GM21390 (cell line): ENCODE results near the gene TEP1.

Experiments used
- ATAC-seq: cut with Tn5 transposase; IDR thresholded peaks from one replicate; pipeline ENCODE4 v1.9.1; 2021; ENCODE audit not compliant: unreplicated experiment

The TEP1 gene

DNA sequence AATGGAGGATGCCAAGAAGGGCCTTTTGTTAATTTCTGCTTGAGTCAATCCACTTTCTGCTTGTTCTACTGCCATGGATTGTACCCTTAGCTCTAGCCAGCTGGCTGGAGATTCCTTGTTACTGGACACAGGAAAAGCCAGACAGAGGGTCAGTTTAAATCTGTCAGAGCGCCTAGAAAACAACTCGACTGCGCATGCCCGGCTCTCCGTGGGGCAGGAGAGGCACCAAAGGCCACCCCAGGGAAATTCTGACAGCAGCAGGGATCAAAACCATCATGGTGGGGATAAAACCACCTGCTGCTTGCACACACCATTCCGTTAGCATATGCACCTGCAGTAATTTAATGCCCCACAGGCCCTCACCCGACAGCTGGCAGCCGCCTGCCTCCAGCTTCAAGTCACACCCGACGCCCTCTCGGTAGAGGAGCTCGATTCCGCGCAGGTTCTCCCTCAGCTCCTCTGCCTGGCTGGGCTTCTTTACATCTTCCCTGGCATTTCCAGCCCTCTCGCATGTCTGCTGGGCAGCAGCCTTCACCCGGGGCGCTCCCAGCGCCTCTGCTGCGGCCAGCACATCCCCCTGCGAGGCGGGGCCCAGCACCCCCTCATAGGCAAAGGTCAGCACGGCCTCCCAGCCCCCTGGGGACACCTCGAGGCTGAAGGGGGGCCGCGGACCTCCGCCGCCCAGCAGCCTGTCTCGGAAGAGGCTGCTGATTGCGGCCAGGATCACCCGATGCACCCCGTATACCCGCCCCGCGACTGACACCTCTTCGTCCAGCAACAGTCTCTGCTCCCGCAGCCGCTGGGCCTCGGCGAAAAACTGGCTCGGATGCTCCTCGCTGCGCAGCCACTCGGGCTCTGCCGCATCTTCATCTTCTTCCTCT lies 21.6 kb upstream of the TEP1 start:
- no peak for ATAC-seq

DNA sequence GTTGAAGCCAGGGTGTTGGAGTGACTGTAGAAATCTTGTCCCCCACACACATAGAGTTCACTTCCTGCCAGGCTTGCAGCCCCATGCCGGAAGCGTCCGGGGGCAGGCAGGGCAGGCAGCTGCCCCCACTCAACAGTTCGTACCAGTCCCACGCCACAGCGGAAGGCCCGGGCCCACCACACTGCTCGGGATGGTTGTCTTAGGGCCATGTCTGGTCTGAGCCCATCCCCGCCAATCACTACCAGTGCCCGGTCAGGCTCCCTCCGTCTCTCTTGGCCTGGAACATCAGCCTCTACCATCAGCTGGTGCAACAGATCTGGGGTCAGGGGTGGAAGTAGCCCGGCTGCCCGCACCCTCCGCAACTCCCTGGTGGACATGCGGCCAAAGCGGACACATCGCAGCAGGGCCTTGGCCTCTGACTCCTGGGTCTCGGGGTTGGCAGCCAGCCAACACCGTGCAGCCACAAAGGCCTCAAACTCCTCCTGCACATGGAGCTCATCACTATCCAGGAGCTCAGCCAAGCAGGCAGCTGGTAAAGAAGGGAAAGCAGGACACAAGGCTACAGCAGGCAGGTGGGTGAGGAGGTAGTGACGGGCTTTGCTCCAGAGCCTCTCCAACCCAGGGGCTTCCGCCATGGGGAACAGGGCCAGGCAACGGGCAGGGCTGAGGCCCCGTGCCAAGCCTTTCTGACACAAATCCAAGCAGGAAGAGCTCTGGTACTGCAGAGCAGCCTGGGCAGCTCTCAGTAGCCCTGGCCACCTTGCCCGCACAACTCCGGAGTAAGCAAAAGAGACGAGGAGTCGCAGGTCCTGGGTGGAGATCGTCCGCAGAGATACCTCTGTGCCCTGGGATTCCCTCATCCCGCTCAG lies 16.7 kb upstream of the TEP1 start:
- no peak for ATAC-seq

DNA sequence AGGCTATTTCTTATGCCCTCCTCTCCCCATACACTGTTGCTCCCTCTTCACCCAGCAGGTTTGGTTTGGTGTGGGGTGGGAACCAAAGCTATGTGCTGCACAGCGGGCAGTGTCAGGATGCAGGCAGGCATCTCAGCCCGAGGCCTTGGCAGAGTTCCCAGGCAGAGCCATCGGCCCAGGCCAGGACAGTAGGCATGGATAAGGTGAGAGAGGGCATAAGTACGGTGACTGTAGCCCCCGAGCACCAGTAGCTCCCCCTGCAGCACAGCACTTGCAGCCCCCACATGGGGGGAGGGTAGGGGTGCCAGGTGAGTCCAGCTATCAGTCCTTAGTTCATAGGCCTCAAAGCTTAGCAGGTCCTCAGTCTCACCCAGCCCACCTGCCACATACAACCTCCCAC lies 15.5 kb upstream of the TEP1 start:
- ATAC-seq = no peak

DNA sequence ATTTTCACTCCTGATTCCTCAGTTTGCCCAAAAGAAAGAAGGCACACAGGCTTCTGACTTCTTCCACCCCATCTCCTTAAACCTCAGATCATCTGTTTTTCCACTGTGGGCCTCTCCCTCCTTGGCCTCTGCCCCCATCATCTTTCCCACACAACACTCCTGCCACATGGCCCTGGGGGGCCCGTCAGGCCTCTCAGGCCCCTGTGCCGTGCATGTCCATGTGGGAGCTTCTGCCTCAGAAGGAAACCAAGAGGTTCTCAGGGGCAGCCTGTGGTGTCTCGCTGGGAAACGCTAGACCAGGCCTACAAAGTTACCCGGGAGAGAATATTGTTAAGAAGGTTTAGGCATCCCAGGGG lies 14.7 kb upstream of the TEP1 start:
- peak; percentile 35 for ATAC-seq

DNA sequence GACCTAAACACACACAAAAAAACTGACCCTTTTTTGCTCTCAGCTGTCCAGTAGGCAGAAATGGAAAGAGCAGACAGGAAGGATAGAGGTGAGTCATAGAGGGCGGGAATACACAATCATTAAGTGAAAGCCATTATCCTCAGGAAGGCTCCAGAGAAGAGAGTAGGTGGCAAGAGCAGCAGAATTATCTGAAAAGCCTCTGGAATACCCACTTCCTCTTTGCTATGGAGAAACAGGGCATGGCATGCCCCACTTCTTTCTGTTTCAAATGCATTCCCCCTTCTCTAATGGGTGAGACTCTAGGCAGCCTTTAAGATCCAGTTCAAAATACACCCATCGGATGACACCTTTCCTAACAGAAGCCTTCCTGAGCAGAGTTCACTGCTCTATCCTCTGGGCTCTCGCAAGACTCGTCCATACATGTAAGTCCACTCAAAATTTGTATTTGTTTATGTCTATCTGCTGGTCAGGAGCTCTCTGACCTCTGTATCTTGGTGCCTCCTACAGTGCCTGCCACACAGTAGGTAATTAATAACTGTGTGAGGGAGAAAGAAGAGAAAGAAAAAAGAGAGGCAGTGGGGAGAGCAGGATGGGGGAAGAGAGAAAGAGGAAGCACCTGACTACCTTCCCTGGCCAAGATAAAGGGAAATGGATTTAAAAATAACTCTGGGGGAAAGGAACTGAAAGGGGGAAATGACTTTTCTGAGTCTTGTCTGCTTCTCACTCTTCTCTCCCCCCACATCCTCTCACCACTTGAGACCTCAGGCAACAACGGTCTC lies 14.1 kb upstream of the TEP1 start:
- ATAC-seq = peak; percentile 80

DNA sequence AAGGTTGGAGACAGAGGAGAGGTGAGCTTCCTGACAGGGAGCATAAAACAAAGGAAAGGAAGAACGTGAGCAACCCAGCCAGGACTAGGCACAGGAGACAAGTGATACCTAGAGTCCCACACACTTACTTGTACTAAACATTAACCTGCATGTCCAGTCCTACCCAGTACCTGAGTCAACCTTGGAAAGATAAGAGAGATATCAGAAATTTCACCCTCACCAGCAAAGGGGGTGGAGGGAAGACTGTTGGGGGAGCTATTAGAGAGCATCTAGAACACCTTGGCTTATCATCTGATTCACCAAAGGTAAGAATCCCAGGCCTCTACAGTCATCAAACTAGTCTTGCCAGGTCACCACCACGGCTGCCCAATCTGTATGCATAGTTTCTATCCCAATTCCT lies 11.6 kb upstream of the TEP1 start:
- ATAC-seq = no peak

DNA sequence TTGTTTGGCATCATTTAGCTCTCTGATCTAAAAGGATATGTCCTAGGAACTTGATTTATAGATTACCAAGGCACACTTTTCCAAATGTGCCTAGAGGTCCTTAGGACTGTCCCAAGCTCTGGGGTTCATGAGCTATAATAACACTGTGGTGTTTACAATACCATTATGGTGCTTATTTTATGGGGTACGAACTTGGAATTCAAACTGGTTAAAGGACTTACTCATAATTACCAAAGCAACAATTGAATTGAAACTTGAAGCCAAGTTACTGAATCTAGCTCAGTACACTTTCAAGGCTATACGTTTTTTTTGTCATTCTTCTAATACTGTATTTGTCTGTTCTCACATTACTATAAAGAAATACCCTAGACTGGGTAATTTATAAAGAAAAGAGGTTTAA lies 9.6 kb upstream of the TEP1 start:
- ATAC-seq = no peak

DNA sequence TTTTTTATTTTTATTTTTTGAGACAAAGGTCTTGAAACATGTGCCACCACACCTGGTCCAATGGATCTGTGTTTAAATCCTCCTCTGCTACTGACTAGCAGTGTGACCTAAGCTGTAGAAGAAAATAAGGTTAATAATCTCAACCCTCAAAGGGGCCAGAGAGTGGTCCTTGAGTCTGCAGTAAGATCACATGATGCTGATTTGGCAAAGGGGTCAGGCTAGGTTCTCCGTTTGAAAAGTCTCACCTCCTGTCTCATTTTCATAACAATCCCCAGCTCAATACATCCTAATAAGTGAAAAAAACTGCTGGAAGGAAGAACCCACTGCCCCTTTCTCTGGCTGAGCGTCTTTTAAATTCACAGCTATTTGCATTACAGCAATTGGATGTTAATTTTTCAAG lies 8.0 kb upstream of the TEP1 start:
- ATAC-seq = no peak

DNA sequence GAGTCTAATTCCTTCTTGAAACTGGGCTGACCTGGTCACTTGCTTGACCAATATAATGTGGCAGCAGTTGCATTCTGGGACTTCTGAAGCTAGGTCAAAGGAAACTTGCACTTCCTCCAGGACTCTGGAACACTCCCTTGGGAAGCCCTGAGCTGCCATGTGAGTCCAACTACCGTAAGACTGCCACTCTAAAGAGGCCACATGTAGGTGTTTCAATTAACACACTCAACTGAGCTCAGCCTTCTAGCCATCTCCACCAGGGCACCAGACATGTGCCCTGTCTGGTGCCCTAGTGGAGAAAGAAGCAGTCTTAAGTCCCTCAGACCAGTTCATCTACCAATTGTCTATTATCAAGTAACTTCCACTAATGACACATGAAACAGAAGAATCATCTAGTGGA lies 6.1 kb upstream of the TEP1 start:
- ATAC-seq = no peak

DNA sequence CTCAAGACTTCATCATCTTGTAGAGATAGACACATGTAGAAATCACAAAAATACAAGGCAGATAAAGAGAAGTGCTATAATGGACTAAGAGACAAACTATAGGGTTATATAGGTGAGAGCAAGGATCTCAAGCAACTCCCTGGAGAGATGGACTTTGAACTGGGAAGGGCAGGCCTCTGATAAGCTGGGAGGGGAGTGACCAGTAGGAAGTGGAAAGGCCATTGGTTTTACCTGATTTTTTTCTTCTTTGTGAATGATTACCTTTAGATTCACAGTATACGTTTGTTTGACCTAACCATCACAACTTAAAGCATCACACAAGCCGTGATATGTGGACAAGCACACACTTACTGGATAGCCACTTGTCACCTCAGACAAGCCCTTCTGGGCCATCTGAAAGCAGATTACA lies 5.2 kb upstream of the TEP1 start:
- no peak for ATAC-seq

DNA sequence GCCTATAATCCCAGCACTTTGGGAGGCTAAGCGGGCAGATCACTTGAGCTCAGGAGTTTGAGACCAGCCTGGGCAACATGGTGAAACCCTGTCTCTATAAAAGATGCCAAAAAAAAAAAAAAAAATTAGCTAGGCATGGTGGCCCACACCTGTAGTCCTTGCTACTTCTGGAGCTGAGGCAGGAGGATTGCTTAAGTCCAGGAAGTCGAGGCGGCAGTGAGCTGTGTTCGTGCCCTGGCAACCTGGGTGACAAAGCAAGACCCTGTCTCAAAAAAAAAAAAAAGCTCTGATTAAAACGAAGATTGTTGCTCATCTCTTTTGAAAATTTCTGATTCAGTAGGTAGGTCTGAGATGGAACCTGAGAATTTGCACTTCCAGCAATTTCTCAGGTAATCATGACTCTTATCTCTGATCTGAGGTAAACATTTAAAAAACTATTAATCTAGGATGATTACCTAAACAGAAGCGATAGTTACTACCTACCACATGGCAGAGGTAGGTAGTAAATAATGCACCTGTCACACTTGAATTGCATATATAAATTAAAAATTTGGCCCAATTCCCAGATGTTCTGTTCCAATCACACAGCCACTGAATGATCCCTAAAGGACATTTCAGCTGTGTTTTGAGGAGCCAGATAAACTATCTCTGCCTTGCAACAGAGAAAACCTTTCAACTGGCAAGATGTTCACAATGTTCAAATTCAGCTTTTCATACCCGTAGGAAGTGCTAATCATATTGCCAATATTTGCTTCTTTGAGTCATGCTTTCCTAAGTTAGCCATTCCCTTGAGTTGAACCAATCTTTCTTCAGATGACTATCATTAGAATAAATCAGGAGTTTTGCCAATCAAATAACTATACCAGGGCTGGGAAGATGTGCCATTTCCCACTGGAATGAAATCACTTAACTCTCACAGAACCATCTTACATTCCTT lies 4.2 kb upstream of the TEP1 start:
- no peak for ATAC-seq

DNA sequence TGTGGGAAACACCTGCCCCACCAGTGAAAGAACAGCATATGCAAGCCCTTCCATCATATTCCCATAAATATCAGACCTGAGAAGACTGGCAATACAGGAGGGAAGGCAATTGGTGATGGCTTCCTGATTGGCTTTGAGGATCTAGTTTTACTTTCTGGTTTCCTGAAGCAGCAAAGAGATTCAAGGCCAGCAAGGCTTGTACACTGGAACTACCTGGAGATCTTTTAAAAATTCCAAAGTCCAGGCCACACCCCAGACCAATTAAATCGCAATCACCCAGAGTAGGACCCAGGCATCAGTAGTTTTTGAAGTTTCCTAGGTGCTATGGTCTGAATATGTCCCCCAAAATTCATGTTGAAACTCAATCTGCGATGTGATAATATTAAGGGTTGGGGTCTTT lies 2.9 kb upstream of the TEP1 start:
- no peak for ATAC-seq

DNA sequence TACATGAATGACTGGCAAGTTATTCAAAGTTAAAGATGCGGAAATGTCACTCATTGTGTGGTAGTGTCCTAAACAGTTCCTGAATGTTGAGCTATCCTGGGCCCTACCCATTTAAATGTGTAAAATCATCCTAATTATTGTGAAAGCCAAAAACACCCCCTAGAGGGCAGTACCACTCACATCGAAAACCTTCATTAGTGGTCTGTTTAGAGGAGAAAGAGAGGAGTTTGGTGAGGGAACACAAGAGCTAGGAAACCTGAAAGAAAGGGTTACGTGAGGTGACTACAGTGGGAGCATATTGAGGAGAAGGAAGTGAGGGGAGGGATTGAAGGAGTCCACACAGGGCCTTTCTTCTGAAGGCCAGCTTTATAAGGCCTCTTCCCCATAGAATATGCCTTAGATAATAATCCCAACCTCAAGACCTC lies 2.5 kb upstream of the TEP1 start:
- peak; percentile 38 for ATAC-seq

DNA sequence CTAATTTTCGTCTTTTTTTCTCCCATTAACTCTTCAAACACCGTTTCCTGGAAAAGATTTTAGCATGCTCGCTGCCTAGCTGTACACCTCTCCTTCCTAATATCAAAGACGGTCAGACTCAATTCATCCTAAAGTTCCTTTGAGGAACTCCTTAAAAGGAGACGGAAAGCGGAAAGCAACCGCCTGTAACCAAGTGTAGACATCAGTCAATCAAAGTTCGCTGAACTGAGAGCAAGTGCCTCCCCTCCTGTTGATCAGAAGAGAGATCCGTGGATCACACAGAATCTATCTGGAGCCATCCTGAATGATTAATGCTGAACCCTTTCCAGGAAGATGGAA lies 412 bp upstream of the TEP1 start:
- ATAC-seq = peak; percentile 38

DNA sequence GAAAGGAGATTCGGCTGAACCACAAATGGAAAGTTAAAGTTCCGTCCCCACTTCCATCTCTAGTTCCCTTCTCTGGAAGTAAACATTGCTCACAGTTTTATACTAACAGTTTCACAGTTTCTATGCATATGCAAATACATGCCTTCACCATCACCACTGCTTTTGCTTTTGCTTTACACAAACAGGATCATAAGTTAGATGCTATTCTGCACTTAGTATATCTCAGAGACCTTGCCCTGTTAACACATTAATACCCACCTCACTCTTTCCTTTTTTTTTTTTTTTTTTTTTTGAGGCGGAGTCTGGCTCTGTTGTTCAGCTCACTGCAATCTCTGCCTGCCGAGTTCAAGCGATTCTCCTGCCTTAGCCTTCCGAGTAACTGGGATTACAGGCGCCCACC lies 890 bp downstream of the TEP1 start:
- peak; percentile 63 for ATAC-seq

DNA sequence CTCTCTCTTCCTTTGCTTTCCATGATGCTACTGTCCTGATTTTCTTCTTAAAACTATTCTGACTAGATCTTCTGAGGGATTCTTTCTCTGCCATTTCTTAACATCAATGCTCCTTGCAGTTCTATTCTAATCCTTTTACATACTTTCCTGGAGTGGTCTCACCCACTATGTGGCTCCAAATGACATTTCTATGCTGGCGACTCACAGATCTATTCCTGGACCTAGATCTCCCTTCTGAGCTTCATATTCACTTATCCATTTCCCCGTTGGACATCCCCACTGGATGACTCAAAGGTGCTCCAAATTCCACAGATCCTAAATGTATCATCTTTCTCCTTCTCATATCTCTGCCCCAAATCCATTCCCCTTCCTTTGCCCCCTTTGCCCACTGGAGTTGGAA lies 4.1 kb downstream of the TEP1 start:
- ATAC-seq = no peak

DNA sequence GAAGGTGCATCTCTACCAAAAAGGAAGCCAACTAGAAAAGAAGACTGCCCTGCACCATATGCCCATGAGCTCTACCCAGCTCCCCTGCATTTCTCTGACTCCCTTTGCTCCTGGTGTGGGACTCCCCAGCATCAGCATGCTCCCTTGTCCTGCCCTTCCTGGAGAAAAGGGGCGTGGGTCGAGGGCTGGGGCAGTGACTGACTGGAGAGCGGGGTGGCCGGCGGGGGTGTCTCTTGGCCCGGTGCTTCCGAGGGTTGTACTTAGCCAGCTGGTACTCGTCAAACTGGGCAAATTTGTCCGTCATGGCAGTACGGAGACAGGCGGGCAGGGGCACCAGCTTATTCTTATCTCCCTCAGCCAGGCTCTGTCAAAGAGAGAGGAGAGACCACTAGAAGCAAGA lies 9.8 kb downstream of the TEP1 start:
- ATAC-seq = no peak

DNA sequence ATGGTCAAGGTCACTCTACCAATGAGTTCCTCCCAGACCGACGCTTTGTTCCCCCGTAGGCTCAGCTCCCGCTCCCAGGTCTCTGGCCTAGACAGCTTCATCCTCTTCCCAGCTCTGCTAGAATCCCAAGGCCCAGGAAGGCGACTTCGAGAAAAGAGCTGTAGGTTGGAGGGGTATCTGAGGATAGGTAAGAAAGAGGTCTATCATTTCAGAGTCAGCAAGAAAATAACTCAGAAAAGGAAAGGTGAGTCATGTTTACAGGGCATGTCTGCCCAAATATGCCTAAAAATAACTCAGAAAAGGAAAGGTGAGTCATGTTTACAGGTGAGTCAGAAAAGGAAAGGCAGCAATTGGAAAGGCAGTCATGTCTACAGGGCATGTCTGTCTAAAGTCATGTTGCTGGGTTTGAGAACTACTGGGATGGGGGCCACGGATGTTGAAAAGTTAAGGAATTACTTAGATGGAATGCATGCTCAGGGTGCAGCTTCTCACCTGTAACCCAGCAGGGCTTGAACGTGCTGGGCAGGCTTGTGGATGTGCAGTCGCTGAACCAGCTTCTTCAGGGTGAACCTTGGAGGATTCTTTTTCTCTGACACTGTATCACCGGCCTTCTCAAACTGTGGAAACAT lies 12.2 kb downstream of the TEP1 start:
- ATAC-seq = no peak

DNA sequence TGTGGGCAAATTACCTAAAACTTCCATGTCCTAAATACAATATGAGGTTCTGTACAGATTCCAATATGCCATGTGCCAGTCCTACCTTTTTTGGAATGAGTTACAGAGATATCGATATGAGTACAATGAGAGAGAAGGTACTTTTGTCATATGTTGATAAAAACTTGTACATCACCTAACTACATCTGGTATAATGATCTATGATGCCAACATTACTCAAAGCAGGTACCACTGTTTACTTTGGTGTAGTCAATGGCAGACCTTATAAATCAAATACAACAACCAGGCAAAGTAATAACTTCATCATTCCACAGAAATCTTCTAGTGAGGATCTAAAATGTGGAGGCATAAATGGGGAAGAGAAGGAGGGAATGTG lies 12.7 kb downstream of the TEP1 start:
- ATAC-seq = no peak

DNA sequence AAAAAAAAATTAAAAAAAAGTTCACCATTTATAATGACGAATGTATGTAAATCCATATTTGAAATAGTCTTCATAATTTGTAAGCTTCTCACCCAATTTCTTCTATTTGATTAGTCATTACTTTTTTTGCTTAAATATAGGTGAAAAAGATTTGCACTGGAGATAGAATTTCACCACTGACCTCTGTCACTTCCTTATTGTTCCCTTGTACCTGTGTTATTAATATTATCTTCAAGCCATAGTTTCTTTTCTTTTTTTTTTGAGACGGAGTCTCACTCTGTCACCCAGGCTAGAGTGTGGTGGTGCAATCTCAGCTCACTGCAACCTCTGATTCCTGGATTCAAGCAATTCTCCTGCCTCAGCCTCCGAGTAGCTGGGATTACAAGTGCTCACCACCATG lies 15.8 kb downstream of the TEP1 start:
- no peak for ATAC-seq
